Esophagus squamous epithelium (tissue), 4 donors: Measurements from ENCODE around the gene A2ML1.

ENCODE experiments used
- POLR2A ChIP-seq, 4 donors: fragments of 450-650 bp; IDR thresholded peaks; one replicate each; pipeline ENCODE4 v1.6.1; 2017; ENCODE audit warnings: antibody characterized with exemption in 4 of 4, mild to moderate bottlenecking in 4 of 4, moderate library complexity in 3 of 4
- TF ChIP-seq, protein P1 (sequence below), 6 experiments: fragments of 450-650 bp in 4 of 6; fragments of 200-600 bp in 2 of 6; sonication (generic) in 2 of 6; IDR thresholded peaks; one replicate each; pipeline ENCODE4 v1.5.1; 2016 to 2019; ENCODE audit warnings: antibody characterized with exemption in 6 of 6, mild to moderate bottlenecking in 4 of 6, moderate library complexity in 4 of 6

DNA sequence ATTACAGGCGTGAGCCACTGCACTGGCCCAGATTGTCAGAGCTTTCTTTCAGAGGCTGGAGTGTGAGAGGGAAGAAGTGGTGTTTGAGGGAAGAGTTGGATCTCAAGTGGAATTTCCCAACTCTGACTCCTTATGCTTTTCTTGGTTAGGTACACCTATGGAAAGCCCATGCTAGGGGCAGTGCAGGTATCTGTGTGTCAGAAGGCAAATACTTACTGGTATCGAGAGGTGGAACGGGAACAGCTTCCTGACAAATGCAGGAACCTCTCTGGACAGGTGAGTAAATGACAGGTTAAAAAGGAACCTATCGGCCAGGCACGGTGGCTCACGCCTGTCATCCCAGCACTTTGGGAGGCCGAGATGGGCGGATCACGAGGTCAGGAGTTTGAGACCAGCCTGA is 14.9 kb downstream of the A2ML1 start:
- no peak for TF ChIP-seq POLR2A (IDR thresholded peaks at IDR 0.05)
- TF ChIP-seq, protein P1, sequence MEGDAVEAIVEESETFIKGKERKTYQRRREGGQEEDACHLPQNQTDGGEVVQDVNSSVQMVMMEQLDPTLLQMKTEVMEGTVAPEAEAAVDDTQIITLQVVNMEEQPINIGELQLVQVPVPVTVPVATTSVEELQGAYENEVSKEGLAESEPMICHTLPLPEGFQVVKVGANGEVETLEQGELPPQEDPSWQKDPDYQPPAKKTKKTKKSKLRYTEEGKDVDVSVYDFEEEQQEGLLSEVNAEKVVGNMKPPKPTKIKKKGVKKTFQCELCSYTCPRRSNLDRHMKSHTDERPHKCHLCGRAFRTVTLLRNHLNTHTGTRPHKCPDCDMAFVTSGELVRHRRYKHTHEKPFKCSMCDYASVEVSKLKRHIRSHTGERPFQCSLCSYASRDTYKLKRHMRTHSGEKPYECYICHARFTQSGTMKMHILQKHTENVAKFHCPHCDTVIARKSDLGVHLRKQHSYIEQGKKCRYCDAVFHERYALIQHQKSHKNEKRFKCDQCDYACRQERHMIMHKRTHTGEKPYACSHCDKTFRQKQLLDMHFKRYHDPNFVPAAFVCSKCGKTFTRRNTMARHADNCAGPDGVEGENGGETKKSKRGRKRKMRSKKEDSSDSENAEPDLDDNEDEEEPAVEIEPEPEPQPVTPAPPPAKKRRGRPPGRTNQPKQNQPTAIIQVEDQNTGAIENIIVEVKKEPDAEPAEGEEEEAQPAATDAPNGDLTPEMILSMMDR (IDR thresholded peaks at IDR 0.05), result no peak
